Ramos (cell line): ENCODE data around the gene PIP4P1.

Source experiments
- in situ Hi-C: fragments of 300-500 bp; cut with MboI; formaldehyde crosslinking; loops from one replicate; pipeline ENCODE4 v1.14.3; 2022; ENCODE audit warnings: low sequenced_read_pairs; ENCODE audit not compliant: unreplicated experiment

PIP4P1 gene

GRCh38 chr14:20440465-20440864 is 20.8 kb downstream of the PIP4P1 start:
- in situ Hi-C loops, result no loop called here

DNA sequence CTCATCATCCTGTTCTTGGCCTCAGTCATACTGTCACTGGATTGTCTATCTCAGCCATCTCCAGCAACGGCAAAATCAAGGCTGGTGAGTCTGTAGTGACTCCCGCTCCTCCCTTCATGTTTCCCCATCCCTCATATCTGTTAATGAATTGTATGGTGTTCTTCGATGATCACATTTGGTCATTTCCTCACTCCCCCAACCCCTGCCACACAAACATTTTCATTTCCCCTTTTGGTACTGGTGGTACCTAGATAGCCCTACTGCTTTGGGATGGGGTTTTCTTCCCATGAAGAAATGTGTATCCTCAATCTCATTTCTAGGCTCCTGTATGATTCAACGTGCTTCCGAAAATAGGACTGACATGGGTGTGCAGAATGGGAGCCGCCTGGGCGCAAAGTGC is 22.6 kb downstream of the PIP4P1 start:
- in situ Hi-C loops, result no loop called here

DNA sequence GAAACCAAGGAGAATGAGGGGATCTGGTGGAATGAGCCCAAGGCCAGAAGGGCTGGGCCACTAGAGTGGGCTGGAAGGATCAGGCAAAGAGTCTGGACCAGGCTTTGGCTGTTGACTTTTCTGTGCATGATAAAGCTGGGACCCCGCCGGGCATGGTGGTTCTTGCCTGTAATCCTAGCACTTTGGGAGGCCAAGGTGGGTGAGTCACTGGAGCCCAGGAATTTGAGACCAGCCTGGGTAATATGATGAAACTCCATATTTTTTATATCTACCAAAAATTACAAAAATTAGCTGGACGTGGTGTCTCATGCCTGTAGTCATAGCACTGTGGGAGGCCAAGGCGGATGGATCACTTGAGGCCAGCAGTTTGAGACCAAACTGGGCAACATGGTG is 24.9 kb downstream of the PIP4P1 start:
- in situ Hi-C loops, result no loop called here

GRCh38 chr14:20435582-20436362 is 25.5 kb downstream of the PIP4P1 start, which contains the start of gene KLHL33:
Gene KLHL33, minus strand, starts transcription at chr14:20436166. Its CDS starts 355 bp downstream, at chr14:20435811.
- in situ Hi-C loops, result no loop called here

- in situ Hi-C loops, result no loop called here
Observed at GRCh38 chr14:20434701-20435581, 26.3 kb downstream of the PIP4P1 start.

DNA sequence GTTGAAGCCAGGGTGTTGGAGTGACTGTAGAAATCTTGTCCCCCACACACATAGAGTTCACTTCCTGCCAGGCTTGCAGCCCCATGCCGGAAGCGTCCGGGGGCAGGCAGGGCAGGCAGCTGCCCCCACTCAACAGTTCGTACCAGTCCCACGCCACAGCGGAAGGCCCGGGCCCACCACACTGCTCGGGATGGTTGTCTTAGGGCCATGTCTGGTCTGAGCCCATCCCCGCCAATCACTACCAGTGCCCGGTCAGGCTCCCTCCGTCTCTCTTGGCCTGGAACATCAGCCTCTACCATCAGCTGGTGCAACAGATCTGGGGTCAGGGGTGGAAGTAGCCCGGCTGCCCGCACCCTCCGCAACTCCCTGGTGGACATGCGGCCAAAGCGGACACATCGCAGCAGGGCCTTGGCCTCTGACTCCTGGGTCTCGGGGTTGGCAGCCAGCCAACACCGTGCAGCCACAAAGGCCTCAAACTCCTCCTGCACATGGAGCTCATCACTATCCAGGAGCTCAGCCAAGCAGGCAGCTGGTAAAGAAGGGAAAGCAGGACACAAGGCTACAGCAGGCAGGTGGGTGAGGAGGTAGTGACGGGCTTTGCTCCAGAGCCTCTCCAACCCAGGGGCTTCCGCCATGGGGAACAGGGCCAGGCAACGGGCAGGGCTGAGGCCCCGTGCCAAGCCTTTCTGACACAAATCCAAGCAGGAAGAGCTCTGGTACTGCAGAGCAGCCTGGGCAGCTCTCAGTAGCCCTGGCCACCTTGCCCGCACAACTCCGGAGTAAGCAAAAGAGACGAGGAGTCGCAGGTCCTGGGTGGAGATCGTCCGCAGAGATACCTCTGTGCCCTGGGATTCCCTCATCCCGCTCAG is 31.2 kb downstream of the PIP4P1 start:
- in situ Hi-C loops, result no loop called here

DNA sequence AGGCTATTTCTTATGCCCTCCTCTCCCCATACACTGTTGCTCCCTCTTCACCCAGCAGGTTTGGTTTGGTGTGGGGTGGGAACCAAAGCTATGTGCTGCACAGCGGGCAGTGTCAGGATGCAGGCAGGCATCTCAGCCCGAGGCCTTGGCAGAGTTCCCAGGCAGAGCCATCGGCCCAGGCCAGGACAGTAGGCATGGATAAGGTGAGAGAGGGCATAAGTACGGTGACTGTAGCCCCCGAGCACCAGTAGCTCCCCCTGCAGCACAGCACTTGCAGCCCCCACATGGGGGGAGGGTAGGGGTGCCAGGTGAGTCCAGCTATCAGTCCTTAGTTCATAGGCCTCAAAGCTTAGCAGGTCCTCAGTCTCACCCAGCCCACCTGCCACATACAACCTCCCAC is 32.4 kb downstream of the PIP4P1 start:
- in situ Hi-C loops, result no loop called here

GRCh38 chr14:20428010-20428365 is 33.2 kb downstream of the PIP4P1 start:
- in situ Hi-C loops, result no loop called here

DNA sequence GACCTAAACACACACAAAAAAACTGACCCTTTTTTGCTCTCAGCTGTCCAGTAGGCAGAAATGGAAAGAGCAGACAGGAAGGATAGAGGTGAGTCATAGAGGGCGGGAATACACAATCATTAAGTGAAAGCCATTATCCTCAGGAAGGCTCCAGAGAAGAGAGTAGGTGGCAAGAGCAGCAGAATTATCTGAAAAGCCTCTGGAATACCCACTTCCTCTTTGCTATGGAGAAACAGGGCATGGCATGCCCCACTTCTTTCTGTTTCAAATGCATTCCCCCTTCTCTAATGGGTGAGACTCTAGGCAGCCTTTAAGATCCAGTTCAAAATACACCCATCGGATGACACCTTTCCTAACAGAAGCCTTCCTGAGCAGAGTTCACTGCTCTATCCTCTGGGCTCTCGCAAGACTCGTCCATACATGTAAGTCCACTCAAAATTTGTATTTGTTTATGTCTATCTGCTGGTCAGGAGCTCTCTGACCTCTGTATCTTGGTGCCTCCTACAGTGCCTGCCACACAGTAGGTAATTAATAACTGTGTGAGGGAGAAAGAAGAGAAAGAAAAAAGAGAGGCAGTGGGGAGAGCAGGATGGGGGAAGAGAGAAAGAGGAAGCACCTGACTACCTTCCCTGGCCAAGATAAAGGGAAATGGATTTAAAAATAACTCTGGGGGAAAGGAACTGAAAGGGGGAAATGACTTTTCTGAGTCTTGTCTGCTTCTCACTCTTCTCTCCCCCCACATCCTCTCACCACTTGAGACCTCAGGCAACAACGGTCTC is 33.8 kb downstream of the PIP4P1 start:
- in situ Hi-C loops, result no loop called here

- in situ Hi-C loops, result no loop called here
Observed at GRCh38 chr14:20424851-20425250, 36.4 kb downstream of the PIP4P1 start.

DNA sequence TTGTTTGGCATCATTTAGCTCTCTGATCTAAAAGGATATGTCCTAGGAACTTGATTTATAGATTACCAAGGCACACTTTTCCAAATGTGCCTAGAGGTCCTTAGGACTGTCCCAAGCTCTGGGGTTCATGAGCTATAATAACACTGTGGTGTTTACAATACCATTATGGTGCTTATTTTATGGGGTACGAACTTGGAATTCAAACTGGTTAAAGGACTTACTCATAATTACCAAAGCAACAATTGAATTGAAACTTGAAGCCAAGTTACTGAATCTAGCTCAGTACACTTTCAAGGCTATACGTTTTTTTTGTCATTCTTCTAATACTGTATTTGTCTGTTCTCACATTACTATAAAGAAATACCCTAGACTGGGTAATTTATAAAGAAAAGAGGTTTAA is 38.3 kb downstream of the PIP4P1 start:
- in situ Hi-C loops, result no loop called here

DNA sequence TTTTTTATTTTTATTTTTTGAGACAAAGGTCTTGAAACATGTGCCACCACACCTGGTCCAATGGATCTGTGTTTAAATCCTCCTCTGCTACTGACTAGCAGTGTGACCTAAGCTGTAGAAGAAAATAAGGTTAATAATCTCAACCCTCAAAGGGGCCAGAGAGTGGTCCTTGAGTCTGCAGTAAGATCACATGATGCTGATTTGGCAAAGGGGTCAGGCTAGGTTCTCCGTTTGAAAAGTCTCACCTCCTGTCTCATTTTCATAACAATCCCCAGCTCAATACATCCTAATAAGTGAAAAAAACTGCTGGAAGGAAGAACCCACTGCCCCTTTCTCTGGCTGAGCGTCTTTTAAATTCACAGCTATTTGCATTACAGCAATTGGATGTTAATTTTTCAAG is 40.0 kb downstream of the PIP4P1 start:
- in situ Hi-C loops, result no loop called here

DNA sequence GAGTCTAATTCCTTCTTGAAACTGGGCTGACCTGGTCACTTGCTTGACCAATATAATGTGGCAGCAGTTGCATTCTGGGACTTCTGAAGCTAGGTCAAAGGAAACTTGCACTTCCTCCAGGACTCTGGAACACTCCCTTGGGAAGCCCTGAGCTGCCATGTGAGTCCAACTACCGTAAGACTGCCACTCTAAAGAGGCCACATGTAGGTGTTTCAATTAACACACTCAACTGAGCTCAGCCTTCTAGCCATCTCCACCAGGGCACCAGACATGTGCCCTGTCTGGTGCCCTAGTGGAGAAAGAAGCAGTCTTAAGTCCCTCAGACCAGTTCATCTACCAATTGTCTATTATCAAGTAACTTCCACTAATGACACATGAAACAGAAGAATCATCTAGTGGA is 41.8 kb downstream of the PIP4P1 start:
- in situ Hi-C loops, result no loop called here

DNA sequence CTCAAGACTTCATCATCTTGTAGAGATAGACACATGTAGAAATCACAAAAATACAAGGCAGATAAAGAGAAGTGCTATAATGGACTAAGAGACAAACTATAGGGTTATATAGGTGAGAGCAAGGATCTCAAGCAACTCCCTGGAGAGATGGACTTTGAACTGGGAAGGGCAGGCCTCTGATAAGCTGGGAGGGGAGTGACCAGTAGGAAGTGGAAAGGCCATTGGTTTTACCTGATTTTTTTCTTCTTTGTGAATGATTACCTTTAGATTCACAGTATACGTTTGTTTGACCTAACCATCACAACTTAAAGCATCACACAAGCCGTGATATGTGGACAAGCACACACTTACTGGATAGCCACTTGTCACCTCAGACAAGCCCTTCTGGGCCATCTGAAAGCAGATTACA is 42.7 kb downstream of the PIP4P1 start:
- in situ Hi-C loops, result no loop called here

DNA sequence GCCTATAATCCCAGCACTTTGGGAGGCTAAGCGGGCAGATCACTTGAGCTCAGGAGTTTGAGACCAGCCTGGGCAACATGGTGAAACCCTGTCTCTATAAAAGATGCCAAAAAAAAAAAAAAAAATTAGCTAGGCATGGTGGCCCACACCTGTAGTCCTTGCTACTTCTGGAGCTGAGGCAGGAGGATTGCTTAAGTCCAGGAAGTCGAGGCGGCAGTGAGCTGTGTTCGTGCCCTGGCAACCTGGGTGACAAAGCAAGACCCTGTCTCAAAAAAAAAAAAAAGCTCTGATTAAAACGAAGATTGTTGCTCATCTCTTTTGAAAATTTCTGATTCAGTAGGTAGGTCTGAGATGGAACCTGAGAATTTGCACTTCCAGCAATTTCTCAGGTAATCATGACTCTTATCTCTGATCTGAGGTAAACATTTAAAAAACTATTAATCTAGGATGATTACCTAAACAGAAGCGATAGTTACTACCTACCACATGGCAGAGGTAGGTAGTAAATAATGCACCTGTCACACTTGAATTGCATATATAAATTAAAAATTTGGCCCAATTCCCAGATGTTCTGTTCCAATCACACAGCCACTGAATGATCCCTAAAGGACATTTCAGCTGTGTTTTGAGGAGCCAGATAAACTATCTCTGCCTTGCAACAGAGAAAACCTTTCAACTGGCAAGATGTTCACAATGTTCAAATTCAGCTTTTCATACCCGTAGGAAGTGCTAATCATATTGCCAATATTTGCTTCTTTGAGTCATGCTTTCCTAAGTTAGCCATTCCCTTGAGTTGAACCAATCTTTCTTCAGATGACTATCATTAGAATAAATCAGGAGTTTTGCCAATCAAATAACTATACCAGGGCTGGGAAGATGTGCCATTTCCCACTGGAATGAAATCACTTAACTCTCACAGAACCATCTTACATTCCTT is 43.7 kb downstream of the PIP4P1 start:
- in situ Hi-C loops, result no loop called here

DNA sequence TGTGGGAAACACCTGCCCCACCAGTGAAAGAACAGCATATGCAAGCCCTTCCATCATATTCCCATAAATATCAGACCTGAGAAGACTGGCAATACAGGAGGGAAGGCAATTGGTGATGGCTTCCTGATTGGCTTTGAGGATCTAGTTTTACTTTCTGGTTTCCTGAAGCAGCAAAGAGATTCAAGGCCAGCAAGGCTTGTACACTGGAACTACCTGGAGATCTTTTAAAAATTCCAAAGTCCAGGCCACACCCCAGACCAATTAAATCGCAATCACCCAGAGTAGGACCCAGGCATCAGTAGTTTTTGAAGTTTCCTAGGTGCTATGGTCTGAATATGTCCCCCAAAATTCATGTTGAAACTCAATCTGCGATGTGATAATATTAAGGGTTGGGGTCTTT is 45.0 kb downstream of the PIP4P1 start:
- in situ Hi-C loops, result no loop called here

GRCh38 chr14:20415782-20416206 is 45.4 kb downstream of the PIP4P1 start:
- in situ Hi-C loops, result no loop called here

DNA sequence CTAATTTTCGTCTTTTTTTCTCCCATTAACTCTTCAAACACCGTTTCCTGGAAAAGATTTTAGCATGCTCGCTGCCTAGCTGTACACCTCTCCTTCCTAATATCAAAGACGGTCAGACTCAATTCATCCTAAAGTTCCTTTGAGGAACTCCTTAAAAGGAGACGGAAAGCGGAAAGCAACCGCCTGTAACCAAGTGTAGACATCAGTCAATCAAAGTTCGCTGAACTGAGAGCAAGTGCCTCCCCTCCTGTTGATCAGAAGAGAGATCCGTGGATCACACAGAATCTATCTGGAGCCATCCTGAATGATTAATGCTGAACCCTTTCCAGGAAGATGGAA is 47.5 kb downstream of the PIP4P1 start:
- in situ Hi-C loops, result no loop called here
